WTC11 (cell line): Measurements from ENCODE around the gene PLXNB2.

Experiments
- NR2C2 ChIP-seq: sonication (generic); formaldehyde crosslinking; IDR thresholded peaks from 2 replicates; pipeline ENCODE4 v1.8.0; 2022; ENCODE audit warnings: mild to moderate bottlenecking, missing genetic modification reagents
- TF ChIP-seq, protein P1 (sequence below): sonication (generic); formaldehyde crosslinking; conservative IDR thresholded peaks from 2 replicates; pipeline ENCODE4 v1.8.1; 2022; ENCODE audit warnings: mild to moderate bottlenecking, missing genetic modification reagents
- TF ChIP-seq, protein P2 (sequence below): fragments of 200-600 bp; IDR thresholded peaks from 2 replicates; pipeline ENCODE4 v1.8.0; 2022; ENCODE audit warnings: antibody characterized with exemption

DNA sequence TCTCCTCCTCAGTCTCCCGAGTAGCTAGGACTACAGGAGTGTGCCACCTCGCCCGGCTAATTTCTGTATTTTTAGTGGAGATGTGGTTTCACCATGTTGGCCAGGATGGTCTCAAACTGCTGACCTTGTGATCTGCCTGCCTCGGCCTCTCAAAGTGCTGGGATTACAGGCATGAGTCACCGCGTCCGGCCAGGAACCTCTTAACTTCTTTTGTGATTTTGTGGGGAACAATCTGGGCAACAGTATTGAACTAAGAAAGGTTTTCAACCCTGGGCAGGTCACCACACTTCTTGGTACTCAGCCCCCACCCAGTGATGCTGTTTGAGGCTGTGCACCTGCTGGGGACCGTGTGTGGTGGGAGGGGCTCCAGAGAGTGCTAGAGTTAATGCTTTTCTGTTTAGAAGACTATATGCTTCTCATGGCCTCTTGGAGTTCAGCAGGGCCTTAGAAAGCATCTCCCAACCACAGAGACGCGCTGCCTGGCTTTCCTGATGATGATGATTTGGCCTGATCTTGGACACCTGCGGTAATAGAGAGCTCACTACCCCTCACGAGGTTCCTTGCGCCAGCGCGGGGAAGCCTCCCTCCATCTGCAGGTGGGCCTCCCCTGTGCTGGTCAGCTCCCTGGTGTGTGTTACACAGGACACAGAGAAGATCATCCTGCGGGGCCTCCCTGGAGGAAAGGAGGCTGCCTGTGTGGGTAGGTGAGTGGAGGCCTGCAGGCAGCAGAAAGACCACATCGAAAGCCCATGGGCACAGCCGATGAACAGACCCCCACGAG lies 18.2 kb upstream of the PLXNB2 start:
- TF ChIP-seq, protein P1, sequence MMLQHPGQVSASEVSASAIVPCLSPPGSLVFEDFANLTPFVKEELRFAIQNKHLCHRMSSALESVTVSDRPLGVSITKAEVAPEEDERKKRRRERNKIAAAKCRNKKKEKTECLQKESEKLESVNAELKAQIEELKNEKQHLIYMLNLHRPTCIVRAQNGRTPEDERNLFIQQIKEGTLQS (CRISPR knock-in tag) = no peak
- TF ChIP-seq, protein P2, sequence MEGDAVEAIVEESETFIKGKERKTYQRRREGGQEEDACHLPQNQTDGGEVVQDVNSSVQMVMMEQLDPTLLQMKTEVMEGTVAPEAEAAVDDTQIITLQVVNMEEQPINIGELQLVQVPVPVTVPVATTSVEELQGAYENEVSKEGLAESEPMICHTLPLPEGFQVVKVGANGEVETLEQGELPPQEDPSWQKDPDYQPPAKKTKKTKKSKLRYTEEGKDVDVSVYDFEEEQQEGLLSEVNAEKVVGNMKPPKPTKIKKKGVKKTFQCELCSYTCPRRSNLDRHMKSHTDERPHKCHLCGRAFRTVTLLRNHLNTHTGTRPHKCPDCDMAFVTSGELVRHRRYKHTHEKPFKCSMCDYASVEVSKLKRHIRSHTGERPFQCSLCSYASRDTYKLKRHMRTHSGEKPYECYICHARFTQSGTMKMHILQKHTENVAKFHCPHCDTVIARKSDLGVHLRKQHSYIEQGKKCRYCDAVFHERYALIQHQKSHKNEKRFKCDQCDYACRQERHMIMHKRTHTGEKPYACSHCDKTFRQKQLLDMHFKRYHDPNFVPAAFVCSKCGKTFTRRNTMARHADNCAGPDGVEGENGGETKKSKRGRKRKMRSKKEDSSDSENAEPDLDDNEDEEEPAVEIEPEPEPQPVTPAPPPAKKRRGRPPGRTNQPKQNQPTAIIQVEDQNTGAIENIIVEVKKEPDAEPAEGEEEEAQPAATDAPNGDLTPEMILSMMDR = no peak
- TF ChIP-seq NR2C2 (CRISPR knock-in tag) = no peak
